K562 (cell line): Measurements from ENCODE around the gene MOB1B. TPM values are rescaled to one million over a fixed set of nuclear protein-coding genes. Genes with fewer than 3 reads are reported as not detected.

Experiments used
- DPF2 ChIP-seq: fragments of 450-650 bp; IDR thresholded peaks from 2 replicates; pipeline ENCODE4 v1.6.1; 2016
- HDGF ChIP-seq: fragments of 450-650 bp; IDR thresholded peaks from 2 replicates; pipeline ENCODE4 v1.6.1; 2016
- JUND ChIP-seq, 2 experiments: IDR thresholded peaks; 2 replicates in 1 of 2; 3 replicates in 1 of 2; pipeline ENCODE4 v1.6.1; 2011; ENCODE audit warnings: borderline replicate concordance in 2 of 2, low read depth in 2 of 2, low read length in 2 of 2, improper control_type of control experiment in 1 of 2, missing biosample characterization in 1 of 2, missing genetic modification characterization in 1 of 2, missing genetic modification reagents in 1 of 2
- KLF10 ChIP-seq: fragments of 250-450 bp; sonication (Bioruptor Pico); IDR thresholded peaks from 2 replicates; pipeline ENCODE4 v1.6.1; 2021; ENCODE audit warnings: matching md5 sums
- LCOR ChIP-seq: sonication (generic); formaldehyde crosslinking; IDR thresholded peaks from 2 replicates; pipeline ENCODE4 v1.8.0; 2022; ENCODE audit warnings: mild to moderate bottlenecking, missing genetic modification reagents
- MAFG ChIP-seq: fragments of 450-650 bp; conservative IDR thresholded peaks from 2 replicates; pipeline ENCODE4 v1.6.1; 2016; ENCODE audit warnings: missing genetic modification characterization, missing compliant biosample characterization
- MAFK ChIP-seq: IDR thresholded peaks from 2 replicates; pipeline ENCODE4 v1.6.1; 2011; ENCODE audit warnings: low read length, improper control_type of control experiment
- NR3C1 ChIP-seq: sonication (generic); formaldehyde crosslinking; IDR thresholded peaks from 2 replicates; pipeline ENCODE4 v1.8.1; 2022; ENCODE audit warnings: missing genetic modification reagents
- PHF8 ChIP-seq: fragments of 200-600 bp; sonication (generic); IDR thresholded peaks from 2 replicates; pipeline ENCODE4 v1.6.1; 2012; ENCODE audit warnings: mixed run types, mild to moderate bottlenecking, inconsistent platforms, low read length, moderate library complexity, borderline replicate concordance
- TEAD2 ChIP-seq: fragments of 450-650 bp; IDR thresholded peaks from 2 replicates; pipeline ENCODE4 v1.6.1; 2016; ENCODE audit warnings: missing genetic modification characterization, control low read depth, missing compliant biosample characterization
- XRCC4 ChIP-seq: IDR thresholded peaks from one replicate; pipeline ENCODE4 v1.6.1; 2011; ENCODE audit not compliant: insufficient read depth, insufficient read length; ENCODE audit errors: extremely low read depth
- ZNF316 ChIP-seq: fragments of 450-650 bp; IDR thresholded peaks from 2 replicates; pipeline ENCODE4 v1.6.1; 2016
- ZNF696 ChIP-seq: fragments of 250-450 bp; sonication (Bioruptor Pico); conservative IDR thresholded peaks from 2 replicates; pipeline ENCODE4 v1.4.0; 2020; ENCODE audit warnings: mild to moderate bottlenecking, moderate library complexity
- polyA plus RNA-seq, 8 experiments: library from polyadenylated mRNA; depleted of rRNA in 4 of 8; stranded (reverse) in 5 of 8; unstranded in 3 of 8; fragments of >200 nt; fragmentation: Nextera tagmentation in 2 of 8; fragmentation: Illumina TruSeq in 1 of 8; extraction: Ambion mirVana in 2 of 8; extraction: Trizol in 1 of 8; gene quantifications; 2 replicates each; pipeline versions ENCODE4 v1.2.1 to v1.2.3, GENCODE V29; 2011 to 2014; ENCODE audit warnings: inconsistent platforms in 1 of 8, missing spikeins in 1 of 8
- total RNA-seq, 7 experiments: library from RNA; depleted of rRNA in 6 of 7; stranded (reverse); fragments of >200 nt in 6 of 7; fragmentation: Illumina TruSeq in 2 of 7; extraction: Trizol in 2 of 7; gene quantifications; 2 replicates each; pipeline versions ENCODE4 v1.2.1 to v1.2.3, GENCODE V29; 2011 to 2021; ENCODE audit warnings: low replicate concordance in 1 of 7
- TF ChIP-seq, protein P1 (sequence below): fragments of 450-650 bp; IDR thresholded peaks from 2 replicates; pipeline ENCODE4 v1.6.1; 2016

The MOB1B gene
- total and polyA plus RNA-seq, 9 of the 15 experiments (the other 6 are each of a cell fraction or from before 2014, with no cell fraction given) = 8.4 to 37.8 (median 19.0) TPM

GRCh38 chr4:70976252-70976651 lies 74.1 kb downstream of the MOB1B start (continued):
- TF ChIP-seq, protein P1, sequence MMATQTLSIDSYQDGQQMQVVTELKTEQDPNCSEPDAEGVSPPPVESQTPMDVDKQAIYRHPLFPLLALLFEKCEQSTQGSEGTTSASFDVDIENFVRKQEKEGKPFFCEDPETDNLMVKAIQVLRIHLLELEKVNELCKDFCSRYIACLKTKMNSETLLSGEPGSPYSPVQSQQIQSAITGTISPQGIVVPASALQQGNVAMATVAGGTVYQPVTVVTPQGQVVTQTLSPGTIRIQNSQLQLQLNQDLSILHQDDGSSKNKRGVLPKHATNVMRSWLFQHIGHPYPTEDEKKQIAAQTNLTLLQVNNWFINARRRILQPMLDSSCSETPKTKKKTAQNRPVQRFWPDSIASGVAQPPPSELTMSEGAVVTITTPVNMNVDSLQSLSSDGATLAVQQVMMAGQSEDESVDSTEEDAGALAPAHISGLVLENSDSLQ = 0 out of 2 replicates have a peak, but pooled peaks have one; percentile 13
- TF ChIP-seq HDGF (no peak), JUND (IDR thresholded peaks at IDR 0.05; ENCODE audit: borderline replicate concordance, low read depth, low read length) (no peak), JUND (tag; IDR thresholded peaks at IDR 0.05; ENCODE audit: borderline replicate concordance, low read depth, low read length) (0 out of 3 replicates have a peak, but pooled peaks have one; percentile 20), KLF10 (CRISPR knock-in tag) (no peak), XRCC4 (no peak), PHF8 (no peak), ZNF696 (CRISPR knock-in tag) (no peak), DPF2 (no peak), MAFG (tag) (peak; percentile 84), TEAD2 (no peak), LCOR (CRISPR knock-in tag) (no peak), NR3C1 (no peak), MAFK (peak; percentile 32; the same call in 1 of the 2 replicates), ZNF316 (peak; percentile 79)
- TF ChIP-seq, all 486 proteins: peak for 10
